ENCODE results near the gene POT1.

The POT1 gene

DNA sequence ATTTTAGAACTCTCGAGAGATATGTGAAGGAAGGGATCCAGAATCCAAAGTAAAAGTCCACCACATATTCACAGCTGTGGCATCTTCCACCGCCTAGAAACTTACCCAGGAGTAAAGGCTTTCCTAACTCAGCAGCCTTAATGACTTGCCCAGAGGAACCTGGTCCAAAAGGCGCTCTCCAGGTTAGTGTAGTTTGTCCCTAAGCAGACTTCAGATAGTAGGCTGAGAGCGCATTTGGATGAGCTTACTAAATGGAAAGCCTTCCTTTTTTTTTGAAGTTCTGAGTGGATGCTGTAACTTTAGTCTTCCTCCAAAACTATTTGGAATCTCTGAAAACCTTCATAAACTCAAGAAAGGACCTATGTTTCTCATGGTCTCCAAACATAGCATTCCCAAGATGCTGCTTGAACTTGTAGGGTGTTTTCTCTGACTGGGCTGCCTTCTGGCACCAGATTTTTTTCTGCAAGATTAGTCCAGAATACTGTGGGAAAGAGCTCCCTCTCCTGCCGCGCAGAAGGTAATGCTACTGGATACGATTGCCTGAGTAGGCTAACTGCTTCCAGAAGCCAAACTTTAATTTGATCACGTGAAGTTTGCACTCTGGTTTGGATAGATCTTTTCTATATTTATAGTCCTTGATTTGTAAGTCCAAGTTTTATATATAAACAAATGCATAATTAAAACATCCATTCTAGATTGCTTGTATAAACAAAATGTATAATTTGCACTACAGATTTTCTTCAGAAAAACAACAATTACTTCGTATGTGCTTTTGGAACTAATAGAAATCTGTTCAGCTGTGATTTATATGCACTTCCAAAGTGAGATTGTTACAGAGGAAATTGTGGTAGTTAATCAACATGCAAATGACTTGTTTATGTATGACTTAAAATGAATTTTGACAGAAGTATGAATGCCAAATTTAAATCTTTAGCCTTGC lies 144.5 kb downstream of the POT1 start:
- TF ChIP-seq, protein P1, sequence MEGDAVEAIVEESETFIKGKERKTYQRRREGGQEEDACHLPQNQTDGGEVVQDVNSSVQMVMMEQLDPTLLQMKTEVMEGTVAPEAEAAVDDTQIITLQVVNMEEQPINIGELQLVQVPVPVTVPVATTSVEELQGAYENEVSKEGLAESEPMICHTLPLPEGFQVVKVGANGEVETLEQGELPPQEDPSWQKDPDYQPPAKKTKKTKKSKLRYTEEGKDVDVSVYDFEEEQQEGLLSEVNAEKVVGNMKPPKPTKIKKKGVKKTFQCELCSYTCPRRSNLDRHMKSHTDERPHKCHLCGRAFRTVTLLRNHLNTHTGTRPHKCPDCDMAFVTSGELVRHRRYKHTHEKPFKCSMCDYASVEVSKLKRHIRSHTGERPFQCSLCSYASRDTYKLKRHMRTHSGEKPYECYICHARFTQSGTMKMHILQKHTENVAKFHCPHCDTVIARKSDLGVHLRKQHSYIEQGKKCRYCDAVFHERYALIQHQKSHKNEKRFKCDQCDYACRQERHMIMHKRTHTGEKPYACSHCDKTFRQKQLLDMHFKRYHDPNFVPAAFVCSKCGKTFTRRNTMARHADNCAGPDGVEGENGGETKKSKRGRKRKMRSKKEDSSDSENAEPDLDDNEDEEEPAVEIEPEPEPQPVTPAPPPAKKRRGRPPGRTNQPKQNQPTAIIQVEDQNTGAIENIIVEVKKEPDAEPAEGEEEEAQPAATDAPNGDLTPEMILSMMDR (IDR thresholded peaks at IDR 0.05): peak; percentile 48
- H3K27ac ChIP-seq: no peak overlapping the region
- no peak for DNase-seq (ENCODE audit: low spot score)
- no peak overlapping the region for H3K4me3 ChIP-seq

DNA sequence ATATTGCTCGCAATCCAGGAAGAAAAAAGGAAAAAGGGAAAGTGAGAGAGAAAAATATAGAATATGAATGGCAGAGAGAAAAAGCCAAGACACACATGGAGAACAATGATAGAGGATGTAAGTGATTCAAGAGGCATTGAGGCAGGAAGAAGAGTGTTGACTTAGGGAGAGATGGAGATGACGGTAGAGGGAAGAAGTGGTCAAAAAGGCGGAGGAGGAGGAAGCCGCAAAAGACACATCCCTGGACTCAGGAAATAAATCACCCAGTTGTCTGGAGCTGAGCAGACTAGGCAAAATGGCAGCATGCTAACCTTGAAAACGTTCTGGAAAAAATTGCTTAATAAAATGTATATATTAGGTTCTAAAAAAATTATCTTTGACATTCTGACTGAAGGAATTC lies 146.4 kb downstream of the POT1 start:
- Histone ChIP-seq H3K4me3 (no peak overlapping the region), H3K27ac (no peak overlapping the region)
- DNase-seq (ENCODE audit: low spot score): no peak
- TF ChIP-seq, protein P1 (IDR thresholded peaks at IDR 0.05): no peak

DNA sequence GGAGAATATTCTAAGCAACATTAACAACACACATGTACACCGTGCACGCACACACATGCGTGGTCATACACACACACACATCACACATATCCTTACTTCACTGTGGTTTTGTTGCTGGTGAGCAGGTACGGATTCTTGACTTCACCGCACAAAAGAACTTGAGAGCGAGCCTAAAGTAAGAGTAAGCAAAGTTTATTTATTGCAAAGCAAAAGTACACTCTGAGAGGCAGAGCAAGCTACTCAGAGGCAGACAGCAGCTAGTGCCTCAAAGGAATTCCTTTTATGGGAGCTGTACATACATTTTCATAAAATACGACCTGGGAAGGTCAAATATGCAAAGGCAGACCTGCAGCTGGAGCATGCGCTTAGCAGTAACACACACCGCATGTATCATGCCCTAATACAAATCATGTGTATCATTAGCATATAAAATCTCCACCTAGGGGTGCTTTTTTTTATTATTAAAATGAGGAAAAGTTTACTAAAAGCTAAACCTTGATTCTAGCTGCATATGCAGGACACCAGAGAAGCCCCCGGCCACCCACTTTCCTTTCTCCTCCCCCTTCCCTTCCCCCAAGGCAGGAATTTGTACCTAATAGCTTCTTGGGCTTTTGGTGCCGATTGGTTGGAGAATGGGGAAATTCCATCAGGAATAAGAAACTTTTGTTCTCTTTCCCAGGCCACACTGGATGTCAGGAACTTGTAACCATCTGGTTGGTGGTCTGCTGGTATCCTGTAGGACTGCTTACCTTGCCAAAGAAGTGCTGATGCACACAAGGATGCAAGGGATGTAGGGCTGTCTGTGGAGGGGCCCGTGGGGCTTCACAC lies 147.5 kb downstream of the POT1 start:
- no peak overlapping the region for H3K27ac ChIP-seq
- no peak for DNase-seq (ENCODE audit: low spot score)
- H3K4me3 ChIP-seq: no peak overlapping the region
- TF ChIP-seq, protein P1 (IDR thresholded peaks at IDR 0.05): no peak

DNA sequence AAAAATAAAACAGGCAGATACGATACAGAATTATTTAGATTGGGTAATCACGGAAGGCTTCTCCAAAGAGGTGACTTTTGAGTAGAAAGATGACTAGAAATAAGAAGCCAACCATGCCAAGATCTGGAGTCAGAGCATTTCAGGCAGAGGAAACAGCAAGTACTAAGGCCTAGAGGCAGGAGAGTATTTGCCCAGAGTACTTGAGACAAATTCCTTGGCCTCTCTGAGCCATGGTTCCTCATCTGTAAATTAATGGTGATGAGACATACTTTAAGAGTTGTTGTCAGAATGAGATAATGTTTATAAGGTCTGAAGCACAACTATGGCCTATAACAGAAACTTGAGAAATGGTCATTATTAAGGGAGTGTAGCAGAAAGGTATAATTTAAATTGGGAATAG lies 148.2 kb downstream of the POT1 start:
- TF ChIP-seq, protein P1 (IDR thresholded peaks at IDR 0.05): no peak
- no peak for DNase-seq (ENCODE audit: low spot score)
- Histone ChIP-seq H3K4me3 (no peak overlapping the region), H3K27ac (no peak overlapping the region)

DNA sequence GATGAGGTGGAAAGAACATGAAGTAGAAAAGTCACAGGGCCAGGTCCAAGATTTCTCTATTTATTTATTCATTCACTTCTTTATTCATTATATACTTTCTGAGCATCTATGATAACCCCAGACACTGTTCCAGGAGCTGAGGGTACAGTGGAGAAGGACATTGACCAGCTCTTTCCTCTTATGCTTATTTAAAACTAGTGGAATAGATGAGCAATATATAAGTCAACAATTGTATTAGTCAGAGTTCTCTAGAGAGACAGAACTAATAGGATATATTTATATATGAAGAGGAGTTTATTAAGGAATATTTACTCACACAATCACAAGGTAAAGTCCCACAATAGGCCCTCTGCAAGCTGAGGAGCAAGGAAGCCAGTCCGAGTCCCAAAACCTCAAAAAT lies 149.0 kb downstream of the POT1 start:
- Histone ChIP-seq H3K4me3 (no peak overlapping the region), H3K27ac (no peak overlapping the region)
- DNase-seq (ENCODE audit: low spot score): no peak
- TF ChIP-seq, protein P1 (IDR thresholded peaks at IDR 0.05): no peak

DNA sequence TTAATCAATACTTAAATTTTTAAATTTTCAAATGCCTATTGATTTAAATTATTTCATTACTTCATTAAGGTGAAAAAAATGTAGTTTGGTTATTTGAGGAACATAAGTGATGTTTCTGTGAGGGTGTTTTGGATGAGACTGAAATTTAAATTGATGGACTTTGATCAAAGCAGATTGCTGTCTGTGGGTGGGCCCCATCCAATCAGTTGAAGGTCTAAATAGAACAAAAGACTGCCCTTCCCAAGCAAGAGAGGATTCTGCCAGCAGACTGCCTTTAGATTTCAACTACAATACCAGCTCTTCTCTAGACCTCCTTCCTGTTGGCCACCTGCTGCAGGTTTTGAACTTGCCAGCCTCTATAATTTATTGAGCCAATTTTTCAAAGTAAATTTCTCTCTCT lies 149.6 kb downstream of the POT1 start:
- TF ChIP-seq, protein P1 (IDR thresholded peaks at IDR 0.05): no peak
- Histone ChIP-seq H3K27ac (no peak overlapping the region), H3K4me3 (no peak overlapping the region)
- no peak for DNase-seq (ENCODE audit: low spot score)
